GM18873 (cell line): ENCODE measurements around the gene KATNB1.
"Not testable (repeated sequence)": the region's sequence is repeated elsewhere in the genome, so short reads cannot be mapped to it uniquely, and the experiment has no call there.

ENCODE experiments used
- ATAC-seq: cut with Tn5 transposase; IDR thresholded peaks from one replicate; pipeline ENCODE4 v1.9.1; 2021; ENCODE audit warnings: mild to moderate bottlenecking, moderate library complexity, moderate number of reproducible peaks; ENCODE audit not compliant: unreplicated experiment, low FRiP score

The KATNB1 gene

GRCh38 chr16:57786632-57787518, 51.3 kb downstream of the KATNB1 start:
- ATAC-seq: no peak

GRCh38 chr16:57787519-57787905, 51.9 kb downstream of the KATNB1 start:
- ATAC-seq: no peak

- no peak for ATAC-seq
Observed at GRCh38 chr16:57788252-57788841, 52.8 kb downstream of the KATNB1 start.

GRCh38 chr16:57788951-57789350, 53.4 kb downstream of the KATNB1 start:
- ATAC-seq: no peak

- ATAC-seq: no peak
Observed at GRCh38 chr16:57791195-57791892, 55.8 kb downstream of the KATNB1 start.

- no peak for ATAC-seq
Observed at GRCh38 chr16:57791893-57792461, 56.4 kb downstream of the KATNB1 start.

GRCh38 chr16:57794849-57795430, 59.4 kb downstream of the KATNB1 start:
- ATAC-seq: no peak

GRCh38 chr16:57795431-57795878, 59.9 kb downstream of the KATNB1 start:
- no peak for ATAC-seq

GRCh38 chr16:57796014-57796413, 60.4 kb downstream of the KATNB1 start:
- not testable (repeated sequence) for ATAC-seq

GRCh38 chr16:57797216-57797525, 61.6 kb downstream of the KATNB1 start:
- ATAC-seq: no peak

GRCh38 chr16:57797526-57798266, 62.1 kb downstream of the KATNB1 start:
- ATAC-seq: no peak

- no peak for ATAC-seq
Observed at GRCh38 chr16:57798267-57798810, 62.8 kb downstream of the KATNB1 start.

- no peak for ATAC-seq
Observed at GRCh38 chr16:57798953-57799599, 63.5 kb downstream of the KATNB1 start.

- no peak for ATAC-seq
Observed at GRCh38 chr16:57799600-57800199, 64.1 kb downstream of the KATNB1 start.

- no peak for ATAC-seq
Observed at GRCh38 chr16:57800200-57801097, 64.9 kb downstream of the KATNB1 start.

- no peak for ATAC-seq
Observed at GRCh38 chr16:57801098-57801808, 65.7 kb downstream of the KATNB1 start.

- ATAC-seq: no peak
Observed at GRCh38 chr16:57801809-57802340, 66.3 kb downstream of the KATNB1 start.
